ENCODE results near the gene PPARG.

PPARG gene

GRCh38 chr3:12299026-12299425 lies 10.2 kb downstream of the PPARG start:
- DNase-seq (ENCODE audit: low read depth in 1 of 2, low spot score in 1 of 2), result no peak
- TF ChIP-seq POLR2AphosphoS5 (IDR thresholded peaks at IDR 0.05; ENCODE audit: low read depth), result no peak
- TF ChIP-seq SPI1 (IDR thresholded peaks at IDR 0.05; ENCODE audit: borderline replicate concordance, low read depth), result no peak
- no peak for TF ChIP-seq CTCF (IDR thresholded peaks at IDR 0.05; ENCODE audit: insufficient read depth, low read length)
- TF ChIP-seq GABPA (IDR thresholded peaks at IDR 0.05; ENCODE audit: low read depth), result no peak
- TF ChIP-seq, protein P1, sequence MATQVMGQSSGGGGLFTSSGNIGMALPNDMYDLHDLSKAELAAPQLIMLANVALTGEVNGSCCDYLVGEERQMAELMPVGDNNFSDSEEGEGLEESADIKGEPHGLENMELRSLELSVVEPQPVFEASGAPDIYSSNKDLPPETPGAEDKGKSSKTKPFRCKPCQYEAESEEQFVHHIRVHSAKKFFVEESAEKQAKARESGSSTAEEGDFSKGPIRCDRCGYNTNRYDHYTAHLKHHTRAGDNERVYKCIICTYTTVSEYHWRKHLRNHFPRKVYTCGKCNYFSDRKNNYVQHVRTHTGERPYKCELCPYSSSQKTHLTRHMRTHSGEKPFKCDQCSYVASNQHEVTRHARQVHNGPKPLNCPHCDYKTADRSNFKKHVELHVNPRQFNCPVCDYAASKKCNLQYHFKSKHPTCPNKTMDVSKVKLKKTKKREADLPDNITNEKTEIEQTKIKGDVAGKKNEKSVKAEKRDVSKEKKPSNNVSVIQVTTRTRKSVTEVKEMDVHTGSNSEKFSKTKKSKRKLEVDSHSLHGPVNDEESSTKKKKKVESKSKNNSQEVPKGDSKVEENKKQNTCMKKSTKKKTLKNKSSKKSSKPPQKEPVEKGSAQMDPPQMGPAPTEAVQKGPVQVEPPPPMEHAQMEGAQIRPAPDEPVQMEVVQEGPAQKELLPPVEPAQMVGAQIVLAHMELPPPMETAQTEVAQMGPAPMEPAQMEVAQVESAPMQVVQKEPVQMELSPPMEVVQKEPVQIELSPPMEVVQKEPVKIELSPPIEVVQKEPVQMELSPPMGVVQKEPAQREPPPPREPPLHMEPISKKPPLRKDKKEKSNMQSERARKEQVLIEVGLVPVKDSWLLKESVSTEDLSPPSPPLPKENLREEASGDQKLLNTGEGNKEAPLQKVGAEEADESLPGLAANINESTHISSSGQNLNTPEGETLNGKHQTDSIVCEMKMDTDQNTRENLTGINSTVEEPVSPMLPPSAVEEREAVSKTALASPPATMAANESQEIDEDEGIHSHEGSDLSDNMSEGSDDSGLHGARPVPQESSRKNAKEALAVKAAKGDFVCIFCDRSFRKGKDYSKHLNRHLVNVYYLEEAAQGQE (IDR thresholded peaks at IDR 0.05; ENCODE audit: insufficient replicate concordance, low read depth), result no peak
- Histone ChIP-seq H3K27ac (replicated peaks) (no peak overlapping the region), H3K27me3 (ENCODE audit: insufficient read depth, poor library complexity, severe bottlenecking) (no peaks in the 10 kb centered on the region), H3K4me3 (replicated peaks; ENCODE audit: insufficient read depth, low read length) (no peak overlapping the region)

DNA sequence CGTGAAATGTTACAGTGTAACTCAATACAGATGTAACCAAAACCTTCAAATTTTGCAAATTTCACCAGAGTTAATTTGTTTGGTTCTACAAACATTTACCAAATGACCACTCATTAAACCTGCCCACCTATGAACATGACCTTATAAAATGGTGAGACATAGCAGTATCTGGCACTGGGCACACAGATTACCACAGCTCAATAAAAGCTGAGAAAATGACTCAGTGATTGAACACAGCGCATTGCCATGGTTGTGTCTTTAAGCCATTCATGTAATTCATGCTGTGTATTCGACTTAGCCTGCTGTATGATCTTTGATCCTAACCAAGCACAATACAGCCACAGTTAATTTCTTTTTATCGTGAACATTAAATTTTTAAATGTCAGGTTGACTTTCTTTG lies 11.3 kb downstream of the PPARG start:
- DNase-seq (ENCODE audit: low read depth in 1 of 2, low spot score in 1 of 2), result no peak
- Histone ChIP-seq H3K4me3 (replicated peaks; ENCODE audit: insufficient read depth, low read length) (no peak overlapping the region), H3K27ac (replicated peaks) (no peak overlapping the region), H3K27me3 (ENCODE audit: insufficient read depth, poor library complexity, severe bottlenecking) (no peaks in the 10 kb centered on the region)
- TF ChIP-seq CTCF (IDR thresholded peaks at IDR 0.05; ENCODE audit: insufficient read depth, low read length) (no peak), SPI1 (IDR thresholded peaks at IDR 0.05; ENCODE audit: borderline replicate concordance, low read depth) (no peak)
- TF ChIP-seq, protein P1 (IDR thresholded peaks at IDR 0.05; ENCODE audit: insufficient replicate concordance, low read depth), result no peak

DNA sequence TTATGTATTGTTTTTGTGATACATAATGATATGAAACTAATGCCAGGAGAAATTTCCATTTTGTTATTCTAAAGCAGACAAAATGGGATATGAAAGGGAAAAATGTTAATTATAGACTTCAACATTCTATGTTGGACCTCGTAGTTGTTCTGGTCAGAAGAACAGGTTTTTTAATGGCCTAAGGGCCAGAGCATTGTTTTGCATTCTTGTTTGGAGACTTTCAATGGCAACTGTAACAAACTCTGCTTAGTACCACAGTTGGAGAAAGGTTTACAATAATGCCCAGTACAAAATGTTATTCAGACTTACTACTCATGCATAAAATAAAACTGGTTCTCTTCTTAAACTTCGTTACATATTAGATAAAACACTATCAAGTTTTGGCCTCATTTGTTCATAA lies 12.2 kb downstream of the PPARG start:
- no peak overlapping the region for H3K27ac ChIP-seq (replicated peaks)

More for the DNA sequence above, 12.2 kb downstream of the PPARG start:
- TF ChIP-seq, protein P1 (IDR thresholded peaks at IDR 0.05; ENCODE audit: insufficient replicate concordance, low read depth), result no peak
- TF ChIP-seq SPI1 (IDR thresholded peaks at IDR 0.05; ENCODE audit: borderline replicate concordance, low read depth), result no peak
- no peak for TF ChIP-seq POLR2AphosphoS5 (IDR thresholded peaks at IDR 0.05; ENCODE audit: low read depth)
- TF ChIP-seq CTCF (IDR thresholded peaks at IDR 0.05; ENCODE audit: insufficient read depth, low read length), result no peak
- TF ChIP-seq GABPA (IDR thresholded peaks at IDR 0.05; ENCODE audit: low read depth), result no peak
- no peaks in the 10 kb centered on the region for H3K27me3 ChIP-seq (ENCODE audit: insufficient read depth, poor library complexity, severe bottlenecking)
- DNase-seq (ENCODE audit: low read depth in 1 of 2, low spot score in 1 of 2), result no peak
- no peak overlapping the region for H3K4me3 ChIP-seq (replicated peaks; ENCODE audit: insufficient read depth, low read length)
